ENCODE data around the gene GALNT1. TPM values are rescaled to one million over a fixed set of nuclear protein-coding genes. Genes with fewer than 3 reads are reported as not detected.

The GALNT1 gene
- total and polyA plus RNA-seq, 12 donors = 8.1 to 61.2 (median 42.1) TPM

GRCh38 chr18:35729991-35730668 lies 148.6 kb downstream of the GALNT1 start:
- Histone ChIP-seq H3K9me3 (peaks cover 0 to 45% (median 8%) of the 10 kb centered on the region in 11 donors), H3K36me3 (no peaks in the 10 kb centered on the region), H3K4me3 (peak overlapping the region in 2 of 10 donors; percentile 12 to 19), H3K27ac (peak overlapping the region in 5 of 10 donors; percentile 1 to 87 (median 7)), H3K27me3 (no peaks in the 10 kb centered on the region), H3K4me1 (peaks cover 0 to 41% (median 11%) of the 10 kb centered on the region in 9 donors)
- no peak for TF ChIP-seq CTCF (IDR thresholded peaks at IDR 0.05)
- 68 to 70% methylated on average over 3 of the region's 3 CpGs for WGBS, 2 donors
- intact Hi-C loops (cut with DNase I) = loop anchor here in 2 of 10 donors (10.0 kb wide), 2 partner anchors 325 to 335 kb away; no protein-coding TSS in a partner anchor
- DNase-seq (no peak), ATAC-seq (no peak)

- Histone ChIP-seq H3K27ac (peak overlapping the region in 5 of 10 donors; percentile 1 to 87 (median 7)), H3K27me3 (no peaks in the 10 kb centered on the region), H3K9me3 (peaks cover 0 to 41% (median 8%) of the 10 kb centered on the region in 11 donors), H3K36me3 (no peaks in the 10 kb centered on the region), H3K4me1 (peaks cover 0 to 41% (median 11%) of the 10 kb centered on the region in 9 donors), H3K4me3 (peak overlapping the region in 2 of 10 donors; percentile 12 to 19)
- DNase-seq = peak in 1 of 2 donors; percentile 21
- WGBS, 2 donors = 47 to 58% methylated on average over 12 of the region's 12 CpGs
- no peak for TF ChIP-seq CTCF (IDR thresholded peaks at IDR 0.05)
- ATAC-seq = peak in 7 of 8 donors; percentile 48 to 80 (median 60)
- intact Hi-C loops (cut with DNase I) = loop anchor here in 2 of 10 donors (10.0 kb wide), 2 partner anchors 326 to 336 kb away; no protein-coding TSS in a partner anchor
These were observed 149.3 kb downstream of the GALNT1 start for GRCh38 chr18:35730691-35731370.

- DNase-seq (no peak), ATAC-seq (no peak)
- Histone ChIP-seq H3K36me3 (no peaks in the 10 kb centered on the region), H3K9me3 (peaks cover 0 to 33% (median 8%) of the 10 kb centered on the region in 11 donors), H3K27me3 (no peaks in the 10 kb centered on the region), H3K4me3 (no peak overlapping the region), H3K27ac (peak overlapping the region in 6 of 10 donors; percentile 9 to 87 (median 66)), H3K4me1 (peaks cover 0 to 41% (median 11%) of the 10 kb centered on the region in 9 donors)
- TF ChIP-seq CTCF (IDR thresholded peaks at IDR 0.05) = no peak
- intact Hi-C loops (cut with DNase I) = loop anchor here in 2 of 10 donors (10.0 kb wide), 2 partner anchors 327 to 337 kb away; no protein-coding TSS in a partner anchor
These were observed 150.2 kb downstream of the GALNT1 start for GRCh38 chr18:35731701-35732100.

- 47 to 98% methylated on average over 1 of the region's 1 CpG for WGBS, 2 donors
- ATAC-seq (peak in 7 of 8 donors; percentile 35 to 62 (median 50)), DNase-seq (no peak)
- peaks cover 0 to 41% (median 11%) of the 10 kb centered on the region in 9 donors for H3K4me1 ChIP-seq
- peak overlapping the region in 8 of 10 donors; percentile 9 to 87 (median 52) for H3K27ac ChIP-seq
- no peaks in the 10 kb centered on the region for H3K36me3 ChIP-seq
- H3K9me3 ChIP-seq = peaks cover 0 to 31% (median 8%) of the 10 kb centered on the region in 11 donors
- intact Hi-C loops (cut with DNase I) = loop anchor here in 2 of 10 donors (10.0 kb wide), 2 partner anchors 327 to 337 kb away; no protein-coding TSS in a partner anchor
- TF ChIP-seq CTCF (IDR thresholded peaks at IDR 0.05) = no peak
- H3K4me3 ChIP-seq = no peak overlapping the region
- no peaks in the 10 kb centered on the region for H3K27me3 ChIP-seq
These were observed 150.6 kb downstream of the GALNT1 start for GRCh38 chr18:35732162-35732561.
